GOT3 (cell line): Measurements from ENCODE around the gene RAPGEF3.
A peak's percentile ranks its signal among the peaks of the same experiment; 100 is the strongest.

Experiments
- DNase-seq: peaks from one replicate; lab custom pipeline; 2025; ENCODE audit warnings: mixed read lengths; lab: John Stamatoyannopoulos, UW

RAPGEF3 gene

GRCh38 chr12:47790676-47791350 is 32.1 kb upstream of the RAPGEF3 start:
- no peak for DNase-seq

GRCh38 chr12:47789712-47790489 is 31.2 kb upstream of the RAPGEF3 start:
- DNase-seq = no peak

GRCh38 chr12:47789141-47789540 is 30.5 kb upstream of the RAPGEF3 start:
- DNase-seq = no peak

GRCh38 chr12:47787596-47788319 is 29.1 kb upstream of the RAPGEF3 start:
- DNase-seq = no peak

DNA sequence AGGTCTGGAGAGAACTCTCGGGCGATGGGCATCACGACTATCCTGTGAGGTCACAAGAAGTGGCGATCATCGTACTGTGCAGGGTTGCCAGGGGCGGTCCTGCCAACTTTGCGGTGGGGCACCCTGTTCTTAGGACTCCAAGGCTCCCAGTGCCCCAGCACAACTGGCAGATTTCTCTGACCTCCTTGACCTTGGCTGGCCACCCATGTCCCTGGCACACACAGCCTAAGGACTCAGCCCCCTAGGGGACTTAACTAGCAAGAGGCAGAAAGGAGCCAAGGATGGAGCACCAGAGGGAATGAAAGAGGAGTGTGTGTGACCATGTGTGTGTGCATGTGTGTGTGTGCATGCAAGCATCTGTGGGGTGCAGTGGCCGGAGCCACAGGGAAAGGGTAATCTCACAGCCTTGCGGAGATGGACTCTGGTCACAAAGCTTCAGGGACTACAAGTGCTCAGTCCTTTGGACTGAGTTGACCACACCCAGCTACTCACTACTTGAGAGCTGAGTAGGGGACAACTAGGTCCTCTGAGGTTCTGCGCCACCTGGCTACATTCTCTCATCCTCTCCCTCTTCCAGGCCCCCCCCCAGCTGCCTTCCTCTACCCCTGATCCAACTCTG is 28.1 kb upstream of the RAPGEF3 start:
- no peak for DNase-seq

- DNase-seq = no peak
Measured at GRCh38 chr12:47785887-47786661, 27.4 kb upstream of the RAPGEF3 start.

- DNase-seq = no peak
Measured at GRCh38 chr12:47785036-47785886, 26.6 kb upstream of the RAPGEF3 start.

DNA sequence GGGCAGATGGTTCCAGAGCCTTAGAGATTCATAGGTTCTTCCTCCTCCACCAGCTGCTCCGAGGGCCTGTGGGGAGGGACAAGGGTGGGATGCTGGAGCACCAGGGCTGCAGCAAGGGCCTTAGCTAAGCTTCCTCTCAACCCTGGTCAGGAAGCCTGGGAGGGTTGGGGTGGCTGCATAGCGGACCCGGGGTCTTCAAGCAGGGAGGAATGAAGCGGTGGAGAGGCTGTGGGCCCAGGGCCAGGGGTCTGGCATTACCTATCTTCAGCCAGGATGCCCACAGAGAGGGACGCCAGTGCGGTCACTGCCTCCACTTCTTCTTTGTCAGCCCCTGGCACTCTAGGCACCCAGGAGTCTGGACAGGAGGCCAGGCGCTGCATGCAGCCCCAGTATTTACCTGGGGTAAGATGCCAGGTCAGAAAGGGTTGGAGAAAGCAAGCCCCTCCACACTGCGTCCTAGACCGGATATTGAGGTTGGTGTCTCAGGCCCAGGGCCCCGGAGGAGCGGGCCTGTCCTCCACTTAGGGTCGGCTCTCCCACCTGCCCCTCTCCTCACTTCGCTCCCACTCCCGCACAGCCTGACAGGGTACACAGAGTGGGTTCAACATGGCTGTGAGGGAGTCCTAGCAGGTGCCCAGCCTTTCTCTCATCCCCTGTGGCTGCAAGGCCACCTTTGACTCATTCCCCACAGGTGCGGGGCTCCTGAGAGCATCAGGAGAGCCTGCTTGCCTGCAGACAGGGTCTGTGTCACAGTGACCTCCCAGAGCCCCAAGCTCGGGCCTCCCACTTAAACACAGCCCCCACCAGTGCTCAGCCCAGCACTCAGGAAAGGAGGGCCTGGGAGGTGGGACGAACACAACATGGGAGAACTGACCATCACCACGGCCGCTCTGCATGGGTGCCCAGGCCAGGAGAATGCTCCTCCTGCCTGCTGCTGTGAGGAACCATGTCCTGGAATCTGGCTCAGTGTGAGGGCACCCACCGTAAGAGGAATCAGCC is 25.4 kb upstream of the RAPGEF3 start:
- DNase-seq = no peak

GRCh38 chr12:47783024-47783755 is 24.5 kb upstream of the RAPGEF3 start:
- DNase-seq = no peak

- no peak for DNase-seq
Measured at GRCh38 chr12:47782372-47782770, 23.7 kb upstream of the RAPGEF3 start.

GRCh38 chr12:47781479-47782371 is 23.0 kb upstream of the RAPGEF3 start:
- DNase-seq = no peak

DNA sequence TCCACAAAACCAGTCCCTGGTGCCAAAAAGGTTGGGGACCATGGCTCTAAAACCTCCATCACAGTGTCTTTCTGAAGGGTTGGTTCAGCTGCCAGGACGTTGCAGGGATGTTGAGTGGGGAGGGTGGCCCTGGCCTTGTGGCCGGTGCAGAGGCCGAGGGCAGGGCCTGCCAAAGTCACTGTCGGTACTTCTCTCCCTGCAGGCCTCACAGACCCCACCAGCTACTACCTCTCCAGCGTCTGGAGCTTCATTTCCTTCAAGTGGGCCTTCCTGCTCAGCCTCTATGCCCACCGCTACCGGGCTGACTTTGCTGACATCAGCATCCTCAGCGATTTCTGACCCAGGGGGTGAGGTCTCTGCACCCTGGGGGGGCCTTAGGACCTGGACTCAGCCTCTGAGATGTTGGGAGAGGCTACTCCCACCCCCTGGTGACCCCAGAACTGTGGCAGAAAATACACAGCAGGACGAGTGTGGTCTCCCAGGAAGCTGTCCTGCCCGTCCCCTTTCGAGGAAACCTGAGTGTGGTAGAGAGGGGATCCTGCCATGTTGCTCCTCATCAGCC is 21.3 kb upstream of the RAPGEF3 start:
- DNase-seq = no peak

- peak; percentile 45 for DNase-seq
Measured at GRCh38 chr12:47779301-47779942, 20.7 kb upstream of the RAPGEF3 start.

DNA sequence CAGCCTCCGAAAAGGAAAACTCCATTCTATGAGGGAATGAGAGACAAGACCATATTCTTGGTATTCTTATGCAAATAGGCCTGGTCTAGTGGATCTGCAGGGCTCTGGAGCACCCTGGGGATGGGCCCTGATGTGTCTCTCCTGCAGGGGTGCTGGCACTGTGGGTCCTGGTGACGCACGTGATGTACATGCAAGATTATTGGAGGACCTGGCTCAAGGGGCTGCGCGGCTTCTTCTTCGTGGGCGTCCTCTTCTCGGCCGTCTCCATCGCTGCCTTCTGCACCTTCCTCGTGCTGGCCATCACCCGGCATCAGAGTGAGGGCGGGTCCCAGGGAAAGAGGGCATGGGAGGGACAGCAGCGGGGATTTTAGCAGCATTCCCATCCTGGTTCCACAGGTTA is 20.2 kb upstream of the RAPGEF3 start:
- DNase-seq = no peak

DNA sequence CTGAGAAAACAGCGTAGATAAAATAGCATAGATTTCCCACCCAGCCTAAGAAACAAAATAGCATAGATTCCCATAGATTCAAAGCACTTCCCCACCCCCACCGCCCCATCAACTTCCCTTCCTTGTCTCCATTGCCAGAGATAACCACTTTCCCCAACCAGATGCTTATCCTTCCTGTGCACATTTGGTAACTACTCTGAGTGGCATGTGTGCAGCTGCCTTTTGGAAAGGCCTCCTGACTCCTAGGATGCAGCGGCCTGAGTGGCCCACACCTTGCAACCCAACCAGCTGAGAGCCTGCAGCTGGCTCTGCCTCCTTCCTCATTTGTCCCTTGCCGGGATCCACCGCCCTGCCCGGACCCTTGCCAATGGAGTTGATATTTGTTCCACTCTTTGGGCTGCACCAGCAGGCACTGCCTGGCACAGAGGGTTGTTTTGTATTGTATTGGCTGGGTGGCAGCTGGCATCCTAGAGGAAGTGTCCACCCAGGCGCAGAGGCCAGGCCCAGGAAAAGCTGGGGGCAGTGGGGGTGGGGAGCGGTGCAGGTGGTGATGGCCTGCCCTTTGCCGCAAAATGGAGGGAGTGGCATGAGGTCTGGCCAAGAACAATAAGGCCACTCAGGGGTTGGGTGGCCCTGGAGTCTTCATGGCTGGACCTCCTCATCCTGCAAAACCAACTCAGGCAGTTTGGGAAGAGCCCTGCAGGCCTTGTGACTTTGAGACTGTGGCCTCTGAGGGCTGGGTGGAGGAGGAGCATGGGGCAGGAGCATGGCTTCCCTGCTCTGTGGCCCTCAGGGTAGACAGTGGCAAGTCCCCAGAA is 19.3 kb upstream of the RAPGEF3 start:
- no peak for DNase-seq

GRCh38 chr12:47777151-47777550 is 18.5 kb upstream of the RAPGEF3 start:
- no peak for DNase-seq
